Stimulated activated CD4-positive, alpha-beta T cell treated with anti-CD3 and anti-CD28 coated beads, Interleukin-15, amount 100 ng/mL, for 1 hour (primary cell): ENCODE results near the gene OPRD1.
"Not testable (repeated sequence)": the region's sequence is repeated elsewhere in the genome, so short reads cannot be mapped to it uniquely, and the experiment has no call there.

Experiments
- DNase-seq, 2 donors: peaks; one replicate each; pipeline ENCODE4 v3.0.0-alpha.2; 2020; ENCODE audit warnings: low read depth in 1 of 2, low spot score in 1 of 2

OPRD1 gene

GRCh38 chr1:28800324-28800723 is 11.6 kb upstream of the OPRD1 start:
- DNase-seq = no peak

GRCh38 chr1:28801461-28801860 is 10.5 kb upstream of the OPRD1 start:
- no peak for DNase-seq

DNA sequence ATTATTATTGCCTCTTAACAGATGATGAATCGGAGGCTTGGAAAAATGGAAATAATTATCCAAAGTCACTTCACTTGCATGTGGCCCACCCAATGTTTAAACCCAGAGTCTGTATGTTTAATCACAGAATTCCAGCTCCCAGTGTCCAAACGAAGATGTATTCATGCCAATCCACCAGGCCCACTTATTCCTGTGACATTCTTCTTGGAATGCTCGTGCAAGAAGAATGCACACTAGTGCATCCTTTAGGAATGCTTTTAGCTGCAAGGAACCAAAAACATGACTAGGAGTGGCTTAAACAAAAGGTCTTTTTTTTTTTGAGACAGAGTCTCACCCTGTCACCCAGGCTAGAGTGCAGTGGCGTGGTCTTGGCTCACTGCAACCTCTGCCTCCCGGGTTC is 8.9 kb upstream of the OPRD1 start:
- no peak for DNase-seq

GRCh38 chr1:28803662-28804061 is 8.3 kb upstream of the OPRD1 start:
- DNase-seq = no peak

DNA sequence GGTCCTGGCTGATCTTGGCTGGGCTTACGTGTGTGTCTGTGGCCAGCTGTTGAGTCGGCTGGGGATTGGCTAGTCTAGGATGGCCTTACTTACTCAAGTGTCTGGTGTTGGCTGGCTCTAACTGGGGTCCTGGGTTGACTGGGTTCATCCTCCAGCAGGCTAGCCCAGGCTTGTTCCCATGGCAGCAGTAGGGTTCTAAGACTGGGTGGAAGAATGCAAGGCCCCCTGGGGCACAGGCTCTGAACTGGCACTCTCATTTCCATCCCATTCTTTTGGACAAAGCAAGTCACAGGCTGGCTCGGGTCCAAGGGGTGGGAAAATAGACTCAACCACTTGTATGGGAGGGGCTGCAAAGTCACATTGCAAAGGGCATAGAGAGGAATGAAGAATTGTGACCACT is 7.9 kb upstream of the OPRD1 start:
- DNase-seq = no peak

GRCh38 chr1:28807046-28807445 is 4.9 kb upstream of the OPRD1 start:
- DNase-seq = no peak

DNA sequence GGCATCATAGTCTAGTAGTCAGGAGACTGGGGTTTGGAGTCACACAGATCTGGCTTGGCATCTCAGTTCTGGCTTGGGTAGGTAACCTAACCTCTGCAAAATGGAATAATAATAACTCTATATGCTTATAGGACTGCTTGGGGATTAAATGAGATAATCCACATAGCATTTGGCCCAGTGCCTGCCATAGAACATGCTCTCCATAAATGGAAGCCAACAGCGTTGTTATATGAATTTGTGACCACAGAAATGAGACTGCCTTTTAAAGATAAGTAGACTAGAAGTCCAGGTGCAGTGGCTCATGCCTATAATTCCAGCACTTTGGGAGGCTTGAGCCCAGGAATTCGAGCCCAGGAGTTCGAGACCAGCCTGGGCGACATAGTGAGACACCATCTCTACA is 4.0 kb upstream of the OPRD1 start:
- DNase-seq = no peak

DNA sequence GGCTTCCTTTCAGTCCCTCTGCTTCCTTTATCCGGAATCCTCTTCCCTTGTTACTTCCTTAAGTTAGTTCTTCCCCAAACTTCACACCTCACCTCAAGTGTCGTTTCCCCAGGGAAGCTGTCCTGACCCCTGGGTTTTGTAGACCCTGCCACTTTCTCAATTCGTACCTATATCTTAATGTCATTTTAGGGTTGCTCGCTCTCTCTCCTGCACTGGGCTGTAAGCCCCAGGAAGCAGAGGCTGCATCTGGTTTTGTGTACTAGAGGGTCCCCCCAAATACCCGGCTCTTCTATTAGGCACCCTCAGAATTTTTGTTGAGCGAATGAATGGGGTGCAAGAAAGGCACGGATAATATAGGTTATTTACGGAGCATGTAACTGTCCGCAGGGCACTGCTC is 603 bp upstream of the OPRD1 start:
- DNase-seq = no peak

DNA sequence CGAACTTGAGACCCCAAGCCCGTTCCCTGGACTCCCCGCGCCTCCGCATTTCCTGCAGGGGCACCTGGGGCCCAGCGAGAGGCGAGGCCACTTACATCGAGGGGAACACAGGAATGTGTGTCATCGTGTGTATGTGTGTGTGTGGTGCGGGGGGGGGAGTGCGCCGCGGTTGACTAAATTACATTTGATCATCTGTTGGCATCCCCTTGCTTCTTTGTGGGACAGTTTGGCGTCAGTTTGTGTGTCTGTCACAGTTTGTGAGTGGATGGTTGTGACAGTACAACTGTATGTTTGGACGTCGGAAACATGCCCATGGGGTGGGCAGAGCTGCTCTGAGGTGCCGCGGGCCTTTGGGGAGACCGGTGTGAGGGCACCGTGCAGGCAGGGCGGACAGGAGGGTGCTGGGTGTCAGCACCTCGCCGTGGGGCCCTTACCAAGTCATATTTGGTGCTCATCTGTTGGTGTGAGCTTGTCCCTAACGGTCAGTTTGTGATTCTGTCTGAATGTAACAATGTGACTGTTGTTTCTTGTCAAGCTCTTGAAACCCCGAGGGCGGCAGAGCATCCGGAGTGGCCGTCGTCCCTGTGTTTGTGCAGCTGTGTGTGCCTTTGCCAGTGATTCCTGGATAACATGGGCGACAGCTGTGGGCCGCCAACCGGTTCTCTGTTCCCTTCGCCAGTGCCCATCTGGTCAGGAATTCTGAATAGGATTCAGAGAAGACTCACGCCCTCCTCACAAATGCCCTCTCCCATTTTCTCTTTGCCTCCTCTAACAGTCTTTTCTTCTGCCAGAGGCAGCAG is 899 bp downstream of the OPRD1 start:
- DNase-seq = no peak

DNA sequence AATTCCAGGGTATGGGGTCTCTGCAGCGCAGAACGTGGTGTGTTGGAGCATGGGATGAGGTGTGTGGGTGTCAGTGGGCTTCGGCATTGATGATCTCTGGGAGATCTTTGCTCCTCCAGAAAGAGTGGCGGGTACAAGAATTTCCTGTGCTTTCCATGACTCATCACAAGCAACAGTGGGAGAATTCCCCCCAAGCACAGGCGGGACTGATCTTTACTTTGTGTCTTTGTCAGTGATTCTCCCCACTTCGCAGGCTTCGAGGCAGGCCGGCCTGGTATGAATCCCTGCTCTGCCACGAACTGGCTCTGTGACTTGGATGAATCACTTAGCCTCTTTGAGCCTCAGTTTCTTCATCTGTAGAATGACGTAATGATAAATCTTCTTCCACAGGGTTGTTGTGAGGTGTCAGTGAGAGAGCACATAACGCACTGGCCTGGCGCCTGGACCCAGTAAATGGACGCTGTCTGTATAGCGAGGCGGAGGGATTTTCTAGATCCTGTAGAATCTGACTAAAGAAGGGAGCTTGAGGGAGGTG is 2.0 kb downstream of the OPRD1 start:
- DNase-seq = no peak

- no peak for DNase-seq
Measured at GRCh38 chr1:28815533-28816185, 3.7 kb downstream of the OPRD1 start.

- no peak for DNase-seq
Measured at GRCh38 chr1:28817133-28817532, 5.2 kb downstream of the OPRD1 start.

- no peak for DNase-seq
Measured at GRCh38 chr1:28819020-28819419, 7.0 kb downstream of the OPRD1 start.

- DNase-seq = no peak
Measured at GRCh38 chr1:28822799-28823198, 10.8 kb downstream of the OPRD1 start.

DNA sequence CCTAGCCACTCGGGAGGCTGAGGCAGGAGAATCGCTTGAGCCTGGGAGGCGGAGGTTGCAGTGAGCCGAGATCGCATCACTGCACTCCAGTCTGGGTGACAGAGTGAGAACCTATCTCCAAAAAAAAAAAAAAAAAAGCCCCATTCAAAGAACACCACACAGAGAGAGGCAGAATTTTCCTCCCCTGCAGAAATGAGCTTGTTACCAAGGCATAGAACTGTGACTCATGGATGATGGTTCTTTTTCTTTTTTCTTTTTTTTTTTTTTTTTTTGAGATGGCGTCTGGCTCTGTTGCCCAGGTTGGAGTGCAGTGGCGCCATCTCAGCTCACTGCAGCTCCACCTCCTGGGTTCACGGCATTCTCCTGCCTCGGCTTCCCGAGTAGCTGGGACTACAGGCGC is 12.1 kb downstream of the OPRD1 start:
- DNase-seq = not testable (repeated sequence)

DNA sequence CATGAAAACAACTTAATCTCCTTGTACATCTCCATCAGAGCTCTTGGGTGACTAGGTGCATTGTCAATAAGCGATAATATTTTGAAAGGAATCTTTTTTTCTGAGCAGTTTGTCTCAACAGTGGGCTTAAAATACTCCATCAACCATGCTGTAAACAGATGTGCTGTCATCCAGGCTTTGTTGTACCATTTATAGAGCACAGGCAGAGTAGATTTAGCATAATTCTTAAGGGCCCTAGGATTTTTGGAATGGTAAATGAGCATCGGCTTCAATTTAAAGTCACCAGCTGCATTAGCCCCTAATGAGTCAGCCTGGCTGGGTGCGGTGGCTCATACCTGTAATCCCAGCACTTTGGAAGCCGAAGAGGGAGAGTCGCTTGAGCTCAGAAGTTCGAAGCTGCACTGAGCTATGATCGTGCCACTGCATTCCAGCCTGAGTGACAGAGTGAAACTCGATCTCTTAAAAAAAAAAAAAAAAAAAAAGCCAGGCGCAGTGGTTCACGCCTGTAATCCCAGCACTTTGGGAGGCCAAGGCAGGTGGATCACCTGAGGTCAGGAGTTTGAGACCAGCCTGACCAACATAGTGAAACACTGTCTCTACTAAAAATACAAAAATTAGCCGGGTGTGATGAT is 16.4 kb downstream of the OPRD1 start:
- DNase-seq = not testable (repeated sequence)

DNA sequence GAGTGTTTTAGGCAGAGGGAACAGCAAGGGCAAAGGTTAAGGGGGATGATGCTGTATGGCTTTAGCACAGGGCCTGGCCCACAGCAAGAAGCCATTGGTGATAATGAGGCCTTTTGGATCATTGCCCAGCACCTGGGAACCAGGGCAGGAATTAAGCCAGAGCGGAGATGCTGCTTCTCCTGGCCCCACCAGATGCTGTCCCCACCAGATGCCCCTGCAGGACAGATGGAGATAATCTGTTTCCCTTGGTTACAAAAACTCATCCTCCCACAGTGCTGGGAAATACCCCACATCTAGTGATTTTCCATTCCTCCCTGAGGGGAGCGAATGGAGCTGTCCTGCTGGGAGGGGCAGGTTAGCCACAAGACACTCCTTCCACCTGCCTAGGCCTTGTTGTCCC is 18.8 kb downstream of the OPRD1 start:
- no peak for DNase-seq

- no peak for DNase-seq
Measured at GRCh38 chr1:28832966-28833365, 21.0 kb downstream of the OPRD1 start.

DNA sequence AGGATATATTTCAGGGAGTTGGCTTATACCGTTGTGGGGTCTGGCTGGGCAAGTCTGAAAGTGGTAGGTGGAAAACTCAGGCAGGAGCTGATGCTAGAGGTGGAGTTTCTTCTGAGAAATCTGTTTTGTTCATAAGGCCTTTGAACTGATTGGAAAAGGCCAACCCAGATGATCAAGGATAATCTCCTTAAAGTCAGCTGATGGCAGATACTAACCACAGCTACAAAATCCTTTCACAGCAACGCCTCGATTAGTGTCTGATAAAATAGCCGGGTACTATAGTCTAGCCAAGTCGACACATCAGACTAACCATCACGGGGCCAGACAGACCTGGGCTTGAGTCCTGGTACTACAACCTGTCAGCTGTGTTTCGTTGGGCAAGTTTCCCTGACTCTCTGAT is 21.4 kb downstream of the OPRD1 start:
- no peak for DNase-seq

DNA sequence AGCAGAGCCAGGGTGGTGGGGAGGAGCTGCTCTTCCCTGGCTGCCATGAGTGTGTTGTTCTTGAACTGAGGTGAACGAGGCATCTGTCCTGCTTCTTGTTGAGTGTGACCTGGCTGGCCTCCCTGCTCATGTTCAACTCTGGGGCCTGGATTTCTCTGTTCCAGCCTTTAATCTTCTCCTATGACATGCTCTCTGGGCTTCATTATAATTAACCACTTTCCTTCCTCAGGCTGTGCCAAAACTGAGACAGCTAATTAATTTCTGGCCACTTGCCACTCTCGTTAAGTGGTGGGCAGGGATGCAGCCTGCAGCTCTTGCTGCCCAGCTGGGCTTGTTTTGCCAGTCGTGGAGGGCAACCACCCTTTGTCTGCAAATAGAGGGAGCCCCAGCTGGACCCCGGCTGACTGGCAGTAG is 23.3 kb downstream of the OPRD1 start:
- DNase-seq = no peak

- no peak for DNase-seq
Measured at GRCh38 chr1:28836421-28836956, 24.5 kb downstream of the OPRD1 start.
